K562 (cell line): ENCODE data around the gene MARK2. TPM values are rescaled to one million over a fixed set of nuclear protein-coding genes. Genes with fewer than 3 reads are reported as not detected.

Experiments used
- CBFB ChIP-seq: sonication (generic); formaldehyde crosslinking; IDR thresholded peaks from 2 replicates; pipeline ENCODE4 v1.4.0; 2020; ENCODE audit warnings: mild to moderate bottlenecking, missing genetic modification reagents
- CCNT2 ChIP-seq: IDR thresholded peaks from 2 replicates; pipeline ENCODE4 v1.6.1; 2011; ENCODE audit warnings: borderline replicate concordance, low read depth, mild to moderate bottlenecking, moderate library complexity, mixed read lengths, low read length; ENCODE audit not compliant: insufficient read length; ENCODE audit errors: extremely low read depth
- E2F8 ChIP-seq: fragments of 450-650 bp; IDR thresholded peaks from 2 replicates; pipeline ENCODE4 v1.7.1; 2018; ENCODE audit warnings: mild to moderate bottlenecking, low read depth; ENCODE audit not compliant: partially characterized antibody
- ERF ChIP-seq: fragments of 450-650 bp; formaldehyde crosslinking; IDR thresholded peaks from 2 replicates; pipeline ENCODE4 v1.4.0; 2020; ENCODE audit warnings: mild to moderate bottlenecking, mixed read lengths
- FOXA3 ChIP-seq, 2 experiments: fragments of 450-650 bp in 1 of 2; sonication (generic) in 1 of 2; formaldehyde crosslinking; IDR thresholded peaks in 1 of 2; conservative IDR thresholded peaks in 1 of 2; 2 replicates each; pipeline versions ENCODE4 v1.4.0 to v1.8.0; 2020 to 2022; ENCODE audit warnings: mild to moderate bottlenecking in 2 of 2, missing genetic modification reagents in 1 of 2
- HNRNPLL ChIP-seq: fragments of 200-400 bp; formaldehyde crosslinking; IDR thresholded peaks from 2 replicates; pipeline ENCODE4 v1.6.1; 2017; ENCODE audit warnings: low read length, low read depth, mild to moderate bottlenecking; ENCODE audit not compliant: poor library complexity, severe bottlenecking
- IRF1 ChIP-seq: sonication (generic); formaldehyde crosslinking; IDR thresholded peaks from 2 replicates; pipeline ENCODE4 v1.8.0; 2022; ENCODE audit warnings: missing genetic modification reagents, mild to moderate bottlenecking, borderline replicate concordance
- NR2F6 ChIP-seq: fragments of 450-650 bp; formaldehyde crosslinking; IDR thresholded peaks from 2 replicates; pipeline ENCODE4 v1.4.0; 2020; ENCODE audit warnings: mild to moderate bottlenecking
- PTTG1 ChIP-seq: fragments of 450-650 bp; IDR thresholded peaks from 2 replicates; pipeline ENCODE4 v1.6.1; 2016; ENCODE audit warnings: low read depth, mild to moderate bottlenecking, missing genetic modification characterization, missing compliant biosample characterization
- RFX5 ChIP-seq: IDR thresholded peaks from 2 replicates; pipeline ENCODE4 v1.6.1; 2011; ENCODE audit warnings: low read depth, mild to moderate bottlenecking, improper control_type of control experiment, low read length
- SMAD1 ChIP-seq: fragments of 150-350 bp; IDR thresholded peaks from 2 replicates; pipeline ENCODE4 v1.6.1; 2014; ENCODE audit warnings: low read length, low read depth; ENCODE audit not compliant: partially characterized antibody
- TGIF2 ChIP-seq: sonication (generic); formaldehyde crosslinking; IDR thresholded peaks from 2 replicates; pipeline ENCODE4 v1.8.1; 2022; ENCODE audit warnings: mild to moderate bottlenecking, missing genetic modification reagents, moderate library complexity
- ZBTB1 ChIP-seq: sonication (generic); formaldehyde crosslinking; IDR thresholded peaks from 2 replicates; pipeline ENCODE4 v1.8.1; 2023; ENCODE audit warnings: missing genetic modification reagents, low read depth, mild to moderate bottlenecking, borderline replicate concordance
- ZNF133 ChIP-seq: fragments of 250-450 bp; sonication (Bioruptor Pico); IDR thresholded peaks from 2 replicates; pipeline ENCODE4 v1.4.0; 2020; ENCODE audit warnings: mild to moderate bottlenecking
- ZNF217 ChIP-seq: sonication (generic); formaldehyde crosslinking; IDR thresholded peaks from 2 replicates; pipeline ENCODE4 v1.8.0; 2022; ENCODE audit warnings: mild to moderate bottlenecking, missing genetic modification reagents
- ZNF444 ChIP-seq: fragments of 250-450 bp; sonication (Bioruptor Pico); IDR thresholded peaks from 2 replicates; pipeline ENCODE4 v1.4.0; 2020; ENCODE audit warnings: mild to moderate bottlenecking, moderate library complexity
- ZNF561 ChIP-seq: fragments of 450-650 bp; formaldehyde crosslinking; conservative IDR thresholded peaks from 2 replicates; pipeline ENCODE4 v1.4.0; 2020; ENCODE audit warnings: mild to moderate bottlenecking, moderate library complexity
- ZNF586 ChIP-seq: fragments of 450-650 bp; formaldehyde crosslinking; conservative IDR thresholded peaks from 2 replicates; pipeline ENCODE4 v1.4.0; 2020; ENCODE audit warnings: mild to moderate bottlenecking, moderate library complexity
- ZNF644 ChIP-seq: fragments of 200-800 bp; sonication (Bioruptor generic); IDR thresholded peaks from 2 replicates; pipeline ENCODE4 v1.6.1; 2016; ENCODE audit warnings: low read depth, missing genetic modification characterization, missing compliant biosample characterization
- ZNF695 ChIP-seq: fragments of 450-650 bp; formaldehyde crosslinking; IDR thresholded peaks from 2 replicates; pipeline ENCODE4 v1.4.0; 2020; ENCODE audit warnings: mild to moderate bottlenecking, moderate library complexity
- polyA plus RNA-seq, 8 experiments: library from polyadenylated mRNA; depleted of rRNA in 4 of 8; stranded (reverse) in 5 of 8; unstranded in 3 of 8; fragments of >200 nt; fragmentation: Nextera tagmentation in 2 of 8; fragmentation: Illumina TruSeq in 1 of 8; extraction: Ambion mirVana in 2 of 8; extraction: Trizol in 1 of 8; gene quantifications; 2 replicates each; pipeline versions ENCODE4 v1.2.1 to v1.2.3, GENCODE V29; 2011 to 2014; ENCODE audit warnings: inconsistent platforms in 1 of 8, missing spikeins in 1 of 8
- total RNA-seq, 7 experiments: library from RNA; depleted of rRNA in 6 of 7; stranded (reverse); fragments of >200 nt in 6 of 7; fragmentation: Illumina TruSeq in 2 of 7; extraction: Trizol in 2 of 7; gene quantifications; 2 replicates each; pipeline versions ENCODE4 v1.2.1 to v1.2.3, GENCODE V29; 2011 to 2021; ENCODE audit warnings: low replicate concordance in 1 of 7
- TF ChIP-seq, protein P1 (sequence below): IDR thresholded peaks from 2 replicates; pipeline ENCODE4 v1.6.1; 2014; ENCODE audit warnings: antibody characterized with exemption

The MARK2 gene
- total and polyA plus RNA-seq, 9 of the 15 experiments (the other 6 are each of a cell fraction or from before 2014, with no cell fraction given), result 0.32 to 43.5 (median 15.1) TPM

DNA sequence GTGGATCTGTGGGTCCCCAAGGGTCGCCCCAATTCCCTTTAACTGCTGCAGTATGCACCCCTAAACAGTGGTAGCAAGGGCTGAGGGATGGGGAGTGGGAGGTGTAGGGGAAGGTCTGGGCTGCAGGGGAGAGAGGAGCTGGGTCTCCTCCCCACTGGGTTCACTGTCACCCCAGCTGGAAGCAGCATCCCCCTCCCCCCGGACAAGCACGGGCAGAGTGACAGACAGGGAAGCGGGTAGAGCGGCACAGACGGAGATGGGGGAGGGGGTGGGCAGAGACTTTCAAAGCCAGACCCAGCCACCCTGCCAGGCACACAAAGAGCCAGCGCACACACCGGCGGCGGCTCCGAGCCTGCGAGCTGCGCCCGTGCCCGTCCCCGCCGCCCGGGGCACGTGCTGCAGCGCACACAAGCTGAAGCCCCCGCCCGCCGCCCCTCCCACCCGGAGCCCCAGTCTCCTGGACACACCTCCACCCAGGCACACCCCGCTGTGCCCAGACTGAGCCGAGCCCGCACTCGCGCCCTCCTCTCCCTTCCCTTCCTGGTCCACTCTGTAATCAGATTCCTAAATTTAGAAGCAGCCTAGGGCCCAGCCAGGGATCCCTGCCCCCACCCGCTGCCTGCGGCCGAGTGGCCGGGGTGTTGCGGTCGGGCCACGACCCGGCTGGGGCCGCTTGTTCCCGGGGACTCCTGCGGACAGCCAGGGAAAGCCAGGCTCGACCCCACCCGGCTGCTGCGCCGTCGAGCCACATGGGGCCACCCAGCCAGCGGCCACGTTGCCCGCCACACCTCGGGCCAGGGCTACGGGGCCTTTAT lies 79.0 kb downstream of the MARK2 start (continued):
- no peak for TF ChIP-seq ZNF561 (CRISPR knock-in tag)
- no peak for TF ChIP-seq PTTG1 (tag)
- TF ChIP-seq HNRNPLL, result no peak
- TF ChIP-seq, protein P1, sequence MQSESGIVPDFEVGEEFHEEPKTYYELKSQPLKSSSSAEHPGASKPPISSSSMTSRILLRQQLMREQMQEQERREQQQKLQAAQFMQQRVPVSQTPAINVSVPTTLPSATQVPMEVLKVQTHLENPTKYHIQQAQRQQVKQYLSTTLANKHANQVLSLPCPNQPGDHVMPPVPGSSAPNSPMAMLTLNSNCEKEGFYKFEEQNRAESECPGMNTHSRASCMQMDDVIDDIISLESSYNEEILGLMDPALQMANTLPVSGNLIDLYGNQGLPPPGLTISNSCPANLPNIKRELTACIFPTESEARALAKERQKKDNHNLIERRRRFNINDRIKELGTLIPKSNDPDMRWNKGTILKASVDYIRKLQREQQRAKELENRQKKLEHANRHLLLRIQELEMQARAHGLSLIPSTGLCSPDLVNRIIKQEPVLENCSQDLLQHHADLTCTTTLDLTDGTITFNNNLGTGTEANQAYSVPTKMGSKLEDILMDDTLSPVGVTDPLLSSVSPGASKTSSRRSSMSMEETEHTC, result no peak
- TF ChIP-seq ZBTB1 (CRISPR knock-in tag), result peak; percentile 76; the same call in 1 of the 2 replicates
- TF ChIP-seq ZNF695 (CRISPR knock-in tag), result no peak
- TF ChIP-seq E2F8, result no peak
- peak; percentile 87 for TF ChIP-seq ZNF444 (CRISPR knock-in tag)
- no peak for TF ChIP-seq ZNF644 (tag)
- TF ChIP-seq IRF1 (CRISPR knock-in tag), result no peak
- TF ChIP-seq ERF (CRISPR knock-in tag), result 0 out of 2 replicates have a peak, but pooled peaks have one; percentile 33
- no peak for TF ChIP-seq RFX5
- TF ChIP-seq FOXA3 (CRISPR knock-in tag; conservative IDR thresholded peaks at IDR 0.05 in 1 of 2, IDR thresholded peaks at IDR 0.05 in 1 of 2), result no peak
- TF ChIP-seq CBFB (CRISPR knock-in tag), result no peak; the same call in 1 of the 2 replicates
- no peak for TF ChIP-seq TGIF2 (CRISPR knock-in tag)
- no peak for TF ChIP-seq NR2F6 (CRISPR knock-in tag)
- TF ChIP-seq ZNF217 (CRISPR knock-in tag), result no peak
- TF ChIP-seq CCNT2, result peak; percentile 67
- no peak for TF ChIP-seq SMAD1
- no peak for TF ChIP-seq ZNF133 (CRISPR knock-in tag)
- TF ChIP-seq ZNF586 (CRISPR knock-in tag), result no peak
